ENCODE data around the gene HBA1. TPM values are rescaled to one million over a fixed set of nuclear protein-coding genes. Genes with fewer than 3 reads are reported as not detected.
A peak's percentile ranks its signal among the peaks of the same experiment; 100 is the strongest.

The HBA1 gene
- total and polyA plus RNA-seq, 9 of the 15 experiments (the other 6 are each of a cell fraction or from before 2014, with no cell fraction given) = 128 to 2,388 (median 380) TPM

GRCh38 chr16:180101-180675, 3.7 kb downstream of the HBA1 start, which contains the start of gene HBQ1 (continued):
- TF ChIP-seq AFF1 (IDR thresholded peaks at IDR 0.05; ENCODE audit: low read depth in 1 of 2, partially characterized antibody in 2 of 2) = no peak
- TF ChIP-seq E2F3 (CRISPR knock-in tag; IDR thresholded peaks at IDR 0.05) = peak; percentile 59; the same call in 1 of the 2 replicates
- TF ChIP-seq STAT5B (CRISPR knock-in tag; IDR thresholded peaks at IDR 0.05) = no peak
- no peak for TF ChIP-seq ZC3H8 (IDR thresholded peaks at IDR 0.05)
- no peak for TF ChIP-seq RBM14 (IDR thresholded peaks at IDR 0.05; ENCODE audit: borderline replicate concordance, insufficient read depth, low read depth, low read length)
- no peak for TF ChIP-seq ESRRB (CRISPR knock-in tag; IDR thresholded peaks at IDR 0.05; ENCODE audit: borderline replicate concordance)
- TF ChIP-seq SAFB2 (IDR thresholded peaks at IDR 0.05; ENCODE audit: borderline replicate concordance, low read depth, low read length, severe bottlenecking) = no peak
- TF ChIP-seq SMAD1 (IDR thresholded peaks at IDR 0.05; ENCODE audit: low read depth, low read length, partially characterized antibody) = no peak
- TF ChIP-seq ZZZ3 (IDR thresholded peaks at IDR 0.05) = no peak
- no peak for TF ChIP-seq ZNF586 (CRISPR knock-in tag; conservative IDR thresholded peaks at IDR 0.05)
- TF ChIP-seq ZNF280A (IDR thresholded peaks at IDR 0.05; ENCODE audit: low read depth, partially characterized antibody) = no peak
- peak in 1 of 2 experiments; percentile 31; a peak in 1 of 4 replicates for TF ChIP-seq KDM1A (IDR thresholded peaks at IDR 0.05)
- TF ChIP-seq FOXM1 (IDR thresholded peaks at IDR 0.05; ENCODE audit: low read depth) = no peak
- TF ChIP-seq FOXM1 (CRISPR knock-in tag; IDR thresholded peaks at IDR 0.05; ENCODE audit: low read depth) = no peak
